A172 (cell line): Measurements from ENCODE around the gene SLFN14. TPM values are rescaled to one million over a fixed set of nuclear protein-coding genes. Genes with fewer than 3 reads are reported as not detected.
A peak's percentile ranks its signal among the peaks of the same experiment; 100 is the strongest.
"Not testable (repeated sequence)": the region's sequence is repeated elsewhere in the genome, so short reads cannot be mapped to it uniquely, and the experiment has no call there.

Experiments used
- DNase-seq: peaks from one replicate; pipeline ENCODE4 v3.0.0-alpha.2; 2015; ENCODE audit warnings: low spot score
- total RNA-seq: library from RNA; depleted of rRNA; stranded (reverse); fragments of >200 nt; shearing (Covaris generic); gene quantifications from 2 replicates; pipeline ENCODE4 v1.2.3, GENCODE V29; 2014

The SLFN14 gene
- total RNA-seq, 1 experiment from 2014 or later: not detected

DNA sequence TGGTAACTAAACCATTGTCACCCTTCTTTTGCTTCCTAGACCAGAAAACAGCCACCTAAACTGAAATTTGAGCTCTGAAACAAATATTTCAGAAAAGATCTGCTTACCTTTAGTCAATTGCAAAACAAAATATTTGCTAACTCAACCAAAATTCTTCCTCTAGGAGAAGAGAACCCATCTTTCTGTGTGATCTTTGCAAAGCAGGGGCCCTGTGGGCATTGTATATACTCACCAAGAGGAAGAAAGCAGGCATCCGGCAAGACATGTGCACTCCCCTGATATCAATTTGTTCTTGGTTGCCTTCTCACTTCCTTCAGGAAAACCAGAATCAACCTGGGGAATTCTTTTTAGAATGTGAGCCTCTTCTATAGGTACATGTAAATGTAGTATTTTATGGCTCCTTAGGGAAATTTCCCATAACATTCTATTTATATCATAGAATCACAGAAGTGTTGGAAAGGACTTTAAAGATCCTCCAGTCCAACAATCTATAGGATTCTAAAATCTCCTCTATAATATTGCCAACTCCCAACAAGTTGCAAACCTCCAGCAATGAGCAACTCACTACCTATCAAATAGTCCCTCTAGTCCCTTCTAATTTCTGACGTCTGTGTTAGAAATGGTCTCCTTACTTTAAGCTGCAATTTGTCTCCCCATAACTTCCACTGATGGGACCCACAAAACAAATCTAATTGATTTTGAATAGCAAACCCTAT lies 966 bp downstream of the SLFN14 start:
- DNase-seq: no peak

DNA sequence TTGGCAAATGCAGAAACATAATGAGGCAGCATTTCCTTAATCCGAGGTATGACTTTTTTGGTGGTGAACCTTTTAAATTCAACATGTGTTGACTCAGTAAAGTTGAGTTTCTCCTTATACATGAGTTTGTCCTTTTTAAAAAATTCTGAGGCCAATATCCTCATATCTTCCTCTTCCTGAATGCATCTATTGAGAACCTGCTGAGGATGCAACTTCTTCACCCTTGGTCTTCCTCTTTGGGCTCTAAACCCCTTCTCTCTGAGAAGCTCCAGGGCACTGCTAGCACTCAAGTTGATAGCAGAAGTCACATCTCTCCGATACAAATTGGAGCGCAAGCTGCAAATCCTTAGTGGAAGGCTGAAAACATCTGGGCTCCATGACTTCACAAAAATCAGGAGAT lies 3.3 kb downstream of the SLFN14 start:
- DNase-seq: no peak

DNA sequence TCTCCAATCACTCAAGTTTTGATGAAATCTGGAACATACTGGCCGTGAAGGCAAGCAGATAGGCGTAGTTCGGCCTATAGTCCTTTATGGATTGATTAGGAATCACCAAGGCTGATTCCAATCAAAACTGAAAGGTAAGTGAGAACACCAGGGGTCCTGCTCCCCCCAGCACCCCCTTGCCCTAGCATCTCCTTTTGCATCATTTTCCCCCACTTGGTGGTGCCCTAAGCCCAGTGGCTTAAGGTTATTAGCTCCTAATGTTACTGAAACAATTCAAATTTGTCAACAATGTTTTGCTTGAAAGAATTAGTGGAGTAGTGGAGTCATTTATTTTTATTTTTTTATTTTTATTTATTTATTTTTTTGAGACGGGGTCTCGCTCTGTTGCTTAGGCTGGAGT lies 4.9 kb downstream of the SLFN14 start:
- DNase-seq: no peak

DNA sequence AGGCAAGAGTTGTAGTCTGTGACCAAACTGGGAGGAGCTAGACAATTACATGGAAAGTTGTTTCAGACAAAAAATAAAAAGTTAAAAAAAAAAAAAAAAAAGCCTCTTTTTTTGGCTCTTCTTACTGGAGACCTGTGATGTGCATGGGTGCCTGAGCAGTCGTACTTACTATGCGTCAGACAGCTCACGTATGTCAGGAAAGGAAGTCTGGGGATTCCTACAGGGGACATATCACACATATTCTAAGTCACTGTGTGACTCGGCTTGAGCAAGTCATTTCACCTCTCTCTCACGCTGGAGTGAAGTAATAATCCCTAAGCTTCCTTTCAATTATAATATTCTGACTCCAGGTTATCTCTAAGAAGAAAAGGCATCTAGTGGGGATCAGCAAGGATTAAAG lies 6.0 kb downstream of the SLFN14 start:
- DNase-seq: no peak

GRCh38 chr17:35553310-35553709 lies 7.3 kb downstream of the SLFN14 start:
- no peak for DNase-seq

DNA sequence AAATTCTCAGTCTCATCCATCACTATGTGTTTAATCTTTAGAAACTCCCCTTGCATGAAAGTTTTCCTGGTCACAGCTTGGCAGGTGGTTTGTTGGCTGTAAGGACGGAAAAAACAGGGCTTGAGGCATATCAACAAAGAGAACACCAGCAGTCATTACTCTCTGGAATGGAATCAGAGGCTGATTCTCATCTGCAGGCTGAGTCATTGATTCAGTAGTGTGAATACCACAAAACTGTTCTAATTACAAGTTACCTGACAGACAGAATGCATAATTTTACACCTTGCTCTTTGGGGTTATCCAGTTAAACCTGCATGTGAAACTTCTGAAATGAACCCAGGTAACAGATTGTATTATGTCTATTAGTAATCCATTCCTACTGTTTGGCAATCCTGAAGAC lies 11.6 kb downstream of the SLFN14 start:
- no peak for DNase-seq

GRCh38 chr17:35548208-35548810 lies 12.3 kb downstream of the SLFN14 start:
- DNase-seq: no peak

GRCh38 chr17:35546487-35546886 lies 14.1 kb downstream of the SLFN14 start:
- DNase-seq: no peak

DNA sequence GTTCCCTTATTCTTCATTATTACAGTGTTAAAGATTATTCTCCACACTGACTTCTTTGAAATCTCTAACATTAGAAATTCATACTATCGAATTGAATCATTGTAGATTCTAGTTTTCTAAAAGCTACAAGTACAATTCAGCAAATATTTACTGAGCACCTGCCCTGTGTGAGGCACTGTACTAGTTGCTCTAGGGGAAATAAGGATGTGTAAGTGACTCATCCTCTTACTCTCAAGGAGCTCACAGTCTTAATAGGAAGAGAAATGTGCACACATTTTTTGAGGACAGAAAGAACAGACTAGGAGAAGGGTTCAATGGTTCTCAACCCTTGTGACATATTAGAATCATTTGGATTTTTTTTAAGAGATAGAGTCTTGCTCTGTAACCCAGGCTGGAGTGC lies 15.5 kb downstream of the SLFN14 start:
- DNase-seq: no peak

DNA sequence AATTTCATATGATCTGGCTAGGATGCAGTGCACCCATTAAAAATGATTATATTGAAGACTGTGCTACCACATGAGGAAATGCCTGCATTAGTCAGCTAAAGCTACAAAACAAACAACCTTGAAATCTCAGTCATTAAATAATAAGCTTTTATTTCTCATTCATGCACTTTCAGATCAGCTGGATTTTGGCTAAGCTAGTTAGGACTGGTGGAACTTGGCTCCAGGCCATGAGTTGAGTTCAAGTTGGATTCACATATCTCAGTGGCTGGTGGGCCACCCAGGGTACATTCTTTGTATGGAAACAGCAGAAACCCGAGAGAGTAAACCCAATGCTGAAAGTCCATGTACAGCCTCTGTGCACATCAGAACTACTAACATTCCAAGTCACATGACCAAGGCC lies 16.8 kb downstream of the SLFN14 start:
- no peak for DNase-seq

DNA sequence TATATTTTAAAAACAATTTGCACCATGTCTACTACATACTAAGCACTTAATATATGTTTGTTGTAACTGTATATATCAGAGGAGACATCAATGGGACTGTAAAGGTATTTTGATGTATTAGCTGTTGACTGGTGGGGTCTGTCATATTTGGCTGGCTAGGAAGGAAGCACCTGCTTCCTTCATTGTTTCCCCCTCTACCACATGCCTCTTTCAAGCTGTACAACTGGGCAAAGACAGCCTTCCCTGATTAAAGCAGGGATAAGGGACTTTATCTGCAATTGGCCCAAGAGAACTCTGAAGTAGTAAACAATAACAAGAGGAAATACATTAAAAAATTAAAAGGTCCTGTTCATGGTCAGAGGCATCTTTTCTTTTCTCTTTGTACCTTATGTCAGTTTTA lies 17.6 kb downstream of the SLFN14 start:
- DNase-seq: no peak

GRCh38 chr17:35541434-35541833 lies 19.2 kb downstream of the SLFN14 start:
- no peak for DNase-seq

- peak; percentile 59 for DNase-seq
These were observed 19.8 kb downstream of the SLFN14 start for GRCh38 chr17:35540589-35541404.

DNA sequence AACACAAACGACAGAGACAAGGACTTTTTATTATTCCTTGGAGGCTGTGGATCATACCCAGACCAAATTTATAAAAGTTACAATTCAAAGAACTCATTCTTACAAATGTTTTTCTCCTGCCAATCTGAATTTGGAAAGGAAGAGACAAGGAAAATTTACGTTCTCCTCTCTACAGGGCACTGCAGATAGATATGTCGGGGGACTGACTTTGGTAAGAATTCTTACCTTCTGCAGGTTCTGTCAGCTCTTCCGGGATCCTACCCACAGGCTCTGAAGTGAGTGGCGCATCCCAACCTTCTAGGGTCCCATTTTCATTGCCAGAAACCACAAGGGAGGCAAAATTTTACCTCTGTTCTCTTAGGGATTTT lies 21.0 kb downstream of the SLFN14 start:
- no peak for DNase-seq

DNA sequence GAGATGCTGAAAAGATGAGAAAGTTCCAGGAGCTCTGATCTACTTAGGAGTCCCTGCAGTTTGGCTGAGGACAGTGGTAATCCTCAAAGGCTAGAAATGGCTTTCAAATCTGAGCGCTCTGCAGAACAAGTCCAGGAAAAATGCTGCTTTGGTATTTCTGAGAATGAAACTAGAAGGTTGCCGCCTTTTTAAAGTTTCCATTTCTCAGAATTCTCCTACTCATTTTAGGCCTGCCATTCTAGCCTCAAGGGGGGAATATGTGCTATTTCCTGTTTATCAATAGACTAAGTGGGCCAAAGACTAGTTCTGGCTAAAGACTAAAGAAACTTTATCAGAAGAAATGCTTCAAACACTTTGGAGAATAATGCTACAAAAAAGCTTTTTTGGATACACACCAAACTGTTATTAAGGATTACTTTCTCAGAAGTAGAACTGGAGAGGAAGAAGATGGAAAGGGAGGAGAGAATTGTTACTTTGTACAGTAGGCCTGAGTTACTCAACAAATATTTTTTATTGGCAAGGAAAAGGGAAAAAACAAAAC lies 22.9 kb downstream of the SLFN14 start, which contains the start of gene SLFN12L:
Gene SLFN12L (minus strand): TSS at position 78 of the 541 bp plus-strand sequence. CDS start 15,314 bp downstream, outside the sequence.
- no peak for DNase-seq

DNA sequence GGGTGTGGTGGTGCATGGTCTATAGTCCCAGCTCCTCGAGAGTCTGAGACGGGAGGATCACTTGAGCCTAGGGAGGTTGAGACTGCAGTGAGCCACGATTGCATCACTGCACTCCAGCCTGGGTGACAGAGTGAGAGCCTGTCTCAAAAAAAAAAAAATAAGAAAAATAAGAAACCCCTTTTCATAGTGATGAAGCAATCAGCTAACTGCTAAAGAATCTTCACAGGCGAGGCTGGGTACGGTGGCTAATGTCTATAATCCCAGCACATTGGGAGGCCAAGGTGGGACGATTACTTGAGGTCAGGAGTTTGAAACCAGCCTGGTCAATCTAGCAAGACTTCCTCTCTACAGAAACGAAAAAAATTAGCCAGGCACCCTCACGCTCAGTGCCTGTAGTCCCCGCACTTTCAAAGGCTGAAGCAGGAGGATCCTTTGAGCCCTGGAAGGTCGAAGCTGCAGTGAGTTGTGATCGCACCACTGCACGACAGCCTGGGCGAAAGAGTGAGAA lies 23.9 kb downstream of the SLFN14 start:
- no peak for DNase-seq

- not testable (repeated sequence) for DNase-seq
These were observed 25.2 kb downstream of the SLFN14 start for GRCh38 chr17:35535406-35535805.

GRCh38 chr17:35534576-35535093 lies 26.0 kb downstream of the SLFN14 start:
- DNase-seq: no peak

DNA sequence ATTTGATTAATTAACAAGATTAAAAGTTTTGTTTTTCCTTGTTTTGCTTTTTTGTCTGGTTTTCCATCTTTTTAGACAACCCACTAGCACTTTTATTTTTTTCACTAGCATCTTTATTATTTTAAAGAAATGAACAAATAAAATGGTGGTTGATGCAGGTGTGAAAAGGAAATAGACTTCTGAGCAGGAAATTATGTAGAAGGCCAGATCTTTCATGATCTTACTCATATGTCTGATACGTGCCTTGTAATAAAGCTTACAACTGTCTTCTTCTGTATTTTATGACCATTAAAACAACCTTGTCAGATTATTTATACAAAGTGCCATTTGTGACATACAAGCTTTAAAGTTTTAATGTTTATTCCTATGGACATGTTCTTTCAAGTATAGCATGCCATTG lies 29.5 kb downstream of the SLFN14 start:
- no peak for DNase-seq

DNA sequence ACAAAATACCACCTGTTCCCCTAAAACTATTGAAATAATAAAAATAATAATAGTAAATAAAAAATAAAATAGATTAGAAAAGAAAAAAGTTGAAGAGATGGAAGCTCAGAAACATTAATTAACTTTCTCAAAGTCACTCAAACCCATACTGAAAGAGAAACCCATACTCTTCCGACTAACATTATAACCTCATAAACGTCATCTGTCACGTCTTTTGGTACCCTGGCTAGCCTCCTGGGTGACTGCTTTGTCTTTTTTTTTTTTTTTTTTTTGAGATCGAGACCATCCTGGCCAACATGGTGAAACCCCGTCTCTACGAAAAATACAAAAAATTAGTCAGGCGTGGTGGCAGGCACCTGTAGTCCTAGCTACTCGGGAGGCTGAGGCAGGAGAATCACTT lies 30.8 kb downstream of the SLFN14 start:
- DNase-seq: no peak

- not testable (repeated sequence) for DNase-seq
These were observed 31.3 kb downstream of the SLFN14 start for GRCh38 chr17:35529326-35529725.

GRCh38 chr17:35523296-35523695 lies 37.3 kb downstream of the SLFN14 start:
- no peak for DNase-seq
